ENCODE data around the gene CCDC88B.

CCDC88B gene

GRCh38 chr11:64348383-64349024 is 8.5 kb downstream of the CCDC88B start:
- no peak for DNase-seq

GRCh38 chr11:64349025-64349387 is 9.0 kb downstream of the CCDC88B start:
- no peak for DNase-seq

- DNase-seq: no peak
Measured at GRCh38 chr11:64349404-64349803, 9.4 kb downstream of the CCDC88B start.

- DNase-seq: no peak
Measured at GRCh38 chr11:64351136-64351631, 11.2 kb downstream of the CCDC88B start.

GRCh38 chr11:64352099-64352994 is 12.3 kb downstream of the CCDC88B start:
- no peak for DNase-seq

- no peak for DNase-seq
Measured at GRCh38 chr11:64352995-64353714, 13.2 kb downstream of the CCDC88B start.

- no peak for DNase-seq
Measured at GRCh38 chr11:64353715-64354506, 13.9 kb downstream of the CCDC88B start.

GRCh38 chr11:64355078-64355940 is 15.3 kb downstream of the CCDC88B start:
- peak; percentile 64 for DNase-seq

GRCh38 chr11:64356498-64357411 is 16.8 kb downstream of the CCDC88B start:
- no peak for DNase-seq

- no peak for DNase-seq
Measured at GRCh38 chr11:64357446-64357845, 17.4 kb downstream of the CCDC88B start.

- no peak for DNase-seq
Measured at GRCh38 chr11:64357904-64358535, 18.0 kb downstream of the CCDC88B start.

- DNase-seq: no peak
Measured at GRCh38 chr11:64358536-64358906, 18.5 kb downstream of the CCDC88B start.

- DNase-seq: peak; percentile 67
Measured at GRCh38 chr11:64358907-64359711, 19.1 kb downstream of the CCDC88B start, which contains the start of gene RPS6KA4. RPS6KA4 (plus strand) TSS chr11:64359162; CDS start chr11:64359236, 74 bp downstream.

- no peak for DNase-seq
Measured at GRCh38 chr11:64359712-64360445, 19.9 kb downstream of the CCDC88B start.

- no peak for DNase-seq
Measured at GRCh38 chr11:64360448-64360921, 20.5 kb downstream of the CCDC88B start.

- DNase-seq: no peak
Measured at GRCh38 chr11:64361659-64362058, 21.7 kb downstream of the CCDC88B start.

- no peak for DNase-seq
Measured at GRCh38 chr11:64362339-64362738, 22.3 kb downstream of the CCDC88B start.

- no peak for DNase-seq
Measured at GRCh38 chr11:64364435-64364834, 24.4 kb downstream of the CCDC88B start.
